ENCODE data around the gene PRKG1.

- no peak for TF ChIP-seq CTCF (IDR thresholded peaks at IDR 0.05; ENCODE audit: insufficient read depth, low read length, poor library complexity, severe bottlenecking)
- TF ChIP-seq EZH2phosphoT487 (conservative IDR thresholded peaks at IDR 0.05; ENCODE audit: low read length), result no peak
Measured at GRCh38 chr10:51862149-51862548, 787.9 kb downstream of the PRKG1 start.
